ENCODE data around the gene LRCH4. TPM values are rescaled to one million over a fixed set of nuclear protein-coding genes. Genes with fewer than 3 reads are reported as not detected.

Gene LRCH4
- total and polyA plus RNA-seq, 9 of the 15 experiments (the other 6 are each of a cell fraction or from before 2014, with no cell fraction given) = 0.06 to 63.3 (median 15.0) TPM

- Histone ChIP-seq H3K36me3 (ENCODE audit: control insufficient read depth, insufficient read depth, low read length) (peaks cover 29% of the 10 kb centered on the region), H3K27me3 (ENCODE audit: control insufficient read depth in 2 of 2, insufficient read depth in 2 of 2, low read length in 2 of 2) (no peaks in the 10 kb centered on the region), H3K9me3 (replicated peaks; ENCODE audit: control insufficient read depth, insufficient read depth, low read depth, low read length) (no peaks in the 10 kb centered on the region), H3K4me3 (peak overlapping the region; percentile 14; the same call in 1 of the 2 replicates), H3K79me2 (ENCODE audit: control insufficient read depth, insufficient read depth, low read length) (peaks cover 65% of the 10 kb centered on the region), H3K4me1 (replicated peaks in 1 of 2; ENCODE audit: control insufficient read depth in 2 of 2, insufficient read depth in 2 of 2, low read length in 2 of 2) (peaks cover 33 to 64% of the 10 kb centered on the region in 2 experiments), H3K27ac (ENCODE audit: extremely low read depth, low read depth, low read length) (peak overlapping the region; percentile 78), H4K20me1 (replicated peaks; ENCODE audit: control insufficient read depth, insufficient read depth, low read length) (no peaks in the 10 kb centered on the region), H3K9ac (ENCODE audit: insufficient read depth in 1 of 2, low read depth in 2 of 2, low read length in 2 of 2) (peak overlapping the region in 1 of 2 experiments; percentile 68; a peak in 3 of 4 replicates), H2AFZ (ENCODE audit: low read depth, low read length) (peak overlapping the region; percentile 76), H3K4me2 (ENCODE audit: insufficient read depth, low read length) (peak overlapping the region; percentile 76), H3K9me1 (ENCODE audit: control insufficient read depth, insufficient read depth, low read length) (no peaks in the 10 kb centered on the region)
- ChIA-PET POLR2A (interaction anchor here (0.6 to 1.9 kb wide), 6 partner anchors 13 to 257 kb away, joined by 3 to 6 read pairs (median 4); partner anchors contain the start of gene FBXO24), CTCF (ENCODE audit: low intra/inter-chr PET ratio) (interaction anchor here (0.6 to 1.5 kb wide), 2 partner anchors 63 to 129 kb away, joined by 3 to 5 read pairs; no protein-coding TSS in a partner anchor)
- DNase-seq (ENCODE audit: extremely low read depth in 1 of 4, low spot score in 3 of 4) = no peak
- intact Hi-C loops (cut with micrococcal nuclease) = no loop called here
- ATAC-seq = peak; percentile 20
- in situ Hi-C loops (cut with MboI) = no loop called here
- FAIRE-seq = no peak
- 41% methylated on average over 10 of the region's 10 CpGs for WGBS (ENCODE audit: insufficient coverage, low coverage, missing lambda C conversion rate)
- BruUV-seq (replicated peaks) = no TSS peak
- TF ChIP-seq ZNF143 (CRISPR knock-in tag; IDR thresholded peaks at IDR 0.05) (no peak), MEIS2 (IDR thresholded peaks at IDR 0.05; ENCODE audit: partially characterized antibody) (peak; percentile 1), TBP (optimal IDR thresholded peaks at IDR 0.05; ENCODE audit: low read depth, low read length) (peak; percentile 14), RUNX1 (IDR thresholded peaks at IDR 0.05; ENCODE audit: low read depth) (no peak), CEBPB (tag; IDR thresholded peaks at IDR 0.05) (no peak), CBFA2T3 (IDR thresholded peaks at IDR 0.05) (no peak), DIDO1 (tag; IDR thresholded peaks at IDR 0.05; ENCODE audit: low read depth) (no peak), FOXK2 (conservative IDR thresholded peaks at IDR 0.05 in 1 of 2, IDR thresholded peaks at IDR 0.05 in 1 of 2; ENCODE audit: low read depth in 2 of 2) (peak in 1 of 2 experiments; percentile 14; a peak in 1 of 4 replicates), DLX4 (CRISPR knock-in tag; IDR thresholded peaks at IDR 0.05) (no peak), ELK1 (CRISPR knock-in tag; IDR thresholded peaks at IDR 0.05) (no peak), MNT (conservative IDR thresholded peaks at IDR 0.05) (peak in 1 of 2 experiments; percentile 25; a peak in 1 of 4 replicates), PKNOX1 (IDR thresholded peaks at IDR 0.05) (peak; percentile 62), L3MBTL2 (IDR thresholded peaks at IDR 0.05) (no peak), SP1 (CRISPR knock-in tag; IDR thresholded peaks at IDR 0.05) (peak; percentile 46; the same call in 1 of the 2 replicates), ZNF589 (CRISPR knock-in tag; IDR thresholded peaks at IDR 0.05; ENCODE audit: low read depth) (peak; percentile 7; the same call in 1 of the 2 replicates), POLR2H (tag; IDR thresholded peaks at IDR 0.05; ENCODE audit: low read depth) (no peak), CGGBP1 (CRISPR knock-in tag; IDR thresholded peaks at IDR 0.05) (no peak), SMARCA4 (IDR thresholded peaks at IDR 0.05) (0 out of 2 replicates have a peak, but pooled peaks have one; percentile 36)
These were observed 39.6 kb downstream of the LRCH4 start for GRCh38 chr7:100546129-100546925.

Measured in K562 (cell line).